Suppressor macrophage treated with lipopolysaccharide for 1 hour (primary cell): ENCODE data around the gene MICALL2.

Experiments used
- DNase-seq, 3 donors: peaks; one replicate each; pipeline ENCODE4 v3.0.0-alpha.2; 2020 to 2022

The MICALL2 gene

DNA sequence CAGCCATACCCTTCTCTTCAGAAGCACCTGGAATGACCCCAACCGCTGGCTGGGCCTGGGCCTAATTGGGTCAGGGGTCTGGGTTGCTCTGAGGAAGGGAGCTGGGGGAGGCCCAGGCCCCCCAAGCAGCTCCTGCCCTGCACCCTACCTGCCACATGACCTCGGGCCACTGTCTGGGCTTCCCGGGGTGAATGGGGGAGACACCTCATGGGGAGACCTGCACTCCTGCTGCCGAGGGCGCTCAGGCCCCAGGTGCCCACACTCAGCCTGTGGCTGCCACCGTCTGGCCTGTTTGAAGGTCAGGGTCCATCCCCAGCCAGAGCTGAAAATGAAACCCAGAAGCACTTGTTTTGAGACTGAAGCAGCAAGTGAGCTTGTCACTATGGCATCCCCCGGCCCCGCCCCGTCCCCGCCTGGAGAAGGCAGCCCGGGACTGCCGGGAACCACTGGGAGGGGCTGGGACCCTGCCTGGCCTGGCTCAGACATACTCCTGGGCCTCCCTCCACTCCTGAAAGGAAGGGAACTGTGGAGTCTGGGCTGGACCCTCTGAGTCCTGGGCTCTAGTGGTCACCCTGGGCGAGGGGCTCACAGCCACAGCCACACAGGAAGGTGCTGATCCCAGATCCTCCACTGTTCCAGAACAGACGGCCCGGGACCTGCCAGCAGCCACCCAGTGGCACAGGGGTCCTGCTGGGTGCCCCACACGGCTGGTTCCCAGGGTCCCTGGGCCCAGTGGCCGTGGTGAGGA is 7.4 kb upstream of the MICALL2 start:
- no peak for DNase-seq

DNA sequence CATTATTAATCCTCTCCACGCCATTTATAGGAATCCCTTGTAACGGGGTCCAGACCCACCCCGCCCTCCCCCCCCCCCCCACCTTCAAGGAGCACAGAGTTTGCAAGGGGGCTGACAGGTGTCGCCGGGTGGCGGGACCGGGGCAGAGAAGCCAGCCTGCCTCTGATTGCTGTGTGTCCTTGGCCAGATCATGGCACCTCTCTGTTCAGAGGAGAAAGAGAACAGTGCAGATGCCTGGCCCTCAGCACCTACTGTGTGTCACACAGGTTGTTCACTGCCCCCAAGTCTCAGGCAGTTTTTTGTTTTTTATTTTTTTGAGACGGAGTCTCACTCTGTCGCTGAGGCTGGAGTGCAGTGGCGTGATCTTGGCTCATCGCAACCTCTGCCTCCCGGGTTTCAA is 5.4 kb upstream of the MICALL2 start:
- no peak for DNase-seq

DNA sequence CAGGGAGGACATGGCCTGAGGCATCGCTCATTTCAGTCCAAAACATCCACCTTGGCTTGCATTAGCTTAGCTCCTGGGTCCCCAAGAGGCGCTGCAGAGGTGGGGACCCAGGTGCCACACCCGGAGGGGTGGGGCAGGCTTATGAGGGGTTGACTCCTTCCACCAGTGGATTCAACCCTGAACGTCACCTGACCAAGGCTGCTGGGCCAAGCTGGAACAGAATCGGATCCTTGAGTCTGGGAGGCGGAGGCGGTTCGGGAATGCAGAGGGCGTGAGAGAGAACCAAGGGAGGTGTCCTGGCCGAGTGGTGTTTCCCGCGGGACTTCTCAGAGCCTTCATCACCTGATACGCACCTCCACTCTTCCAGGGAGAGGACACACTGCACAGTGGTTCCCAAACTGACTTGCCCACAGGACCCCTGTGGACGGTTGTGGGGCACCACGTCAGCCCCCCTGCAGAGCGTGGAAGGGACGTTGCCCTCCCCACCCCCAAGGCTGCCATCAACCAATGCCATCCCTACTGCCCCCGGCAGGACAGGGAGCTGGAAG is 4.5 kb upstream of the MICALL2 start:
- DNase-seq, result no peak

DNA sequence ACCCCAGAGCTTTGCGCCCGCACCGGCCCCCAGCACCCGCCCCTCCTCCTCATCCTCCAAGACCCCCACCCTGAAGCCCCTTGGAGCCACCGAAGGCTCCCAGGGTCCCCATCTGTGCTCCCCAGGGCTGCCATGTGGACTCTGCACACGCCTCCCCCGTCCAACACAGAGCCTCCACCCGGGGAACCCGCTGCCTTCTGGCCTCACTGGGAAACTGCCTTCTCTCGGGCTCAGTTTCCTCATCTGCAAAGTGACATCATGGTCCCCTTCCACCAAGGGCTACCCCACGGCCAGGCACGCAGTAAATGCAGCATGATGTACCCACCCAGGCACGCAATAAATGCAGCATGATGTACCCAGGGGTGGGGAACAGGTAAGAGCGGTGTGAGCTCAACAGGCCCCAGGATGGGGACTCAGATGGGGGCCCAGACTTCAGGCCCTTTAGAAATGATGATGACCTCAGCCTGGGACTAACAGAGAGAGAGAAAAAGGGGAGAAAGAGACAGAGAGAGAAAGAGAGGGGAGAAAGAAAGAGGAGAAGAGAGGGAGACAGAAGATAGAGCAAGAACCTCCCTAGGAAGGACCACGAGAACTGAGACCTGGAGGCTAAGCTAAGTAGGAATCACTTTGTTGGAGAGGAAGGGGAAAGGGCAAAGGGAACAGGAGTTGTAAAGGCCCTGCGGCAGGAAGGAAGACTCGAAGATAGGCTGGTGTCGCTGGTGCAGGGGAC is 2.5 kb upstream of the MICALL2 start:
- DNase-seq, result peak; percentile 30 to 50 (median 44)

GRCh38 chr7:1460821-1461645 is 1.8 kb upstream of the MICALL2 start:
- peak; percentile 86 to 93 (median 88) for DNase-seq

GRCh38 chr7:1459920-1460820 is 900 bp upstream of the MICALL2 start:
- DNase-seq, result peak; percentile 79 to 89 (median 85)

DNA sequence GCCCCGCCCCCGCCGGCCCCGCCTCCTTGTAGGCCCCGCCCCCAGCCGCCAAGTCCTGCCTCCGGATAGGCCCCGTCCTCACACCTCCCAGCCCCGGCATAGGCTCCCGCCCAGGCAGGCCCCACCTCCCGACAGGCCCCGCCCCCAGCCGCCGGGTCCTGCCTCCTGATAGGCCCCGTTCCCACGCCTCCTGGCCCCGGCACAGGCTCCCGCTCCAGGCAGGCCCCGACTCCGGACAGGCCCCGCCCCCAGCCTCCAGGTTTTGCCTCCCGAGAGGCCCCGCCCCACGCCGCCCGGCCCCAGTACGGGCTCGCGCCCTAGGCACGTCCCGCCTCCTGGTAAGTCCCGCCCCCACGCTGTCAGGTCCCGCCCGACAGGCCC is 232 bp upstream of the MICALL2 start:
- peak; percentile 99 to 100 (median 100) for DNase-seq

DNA sequence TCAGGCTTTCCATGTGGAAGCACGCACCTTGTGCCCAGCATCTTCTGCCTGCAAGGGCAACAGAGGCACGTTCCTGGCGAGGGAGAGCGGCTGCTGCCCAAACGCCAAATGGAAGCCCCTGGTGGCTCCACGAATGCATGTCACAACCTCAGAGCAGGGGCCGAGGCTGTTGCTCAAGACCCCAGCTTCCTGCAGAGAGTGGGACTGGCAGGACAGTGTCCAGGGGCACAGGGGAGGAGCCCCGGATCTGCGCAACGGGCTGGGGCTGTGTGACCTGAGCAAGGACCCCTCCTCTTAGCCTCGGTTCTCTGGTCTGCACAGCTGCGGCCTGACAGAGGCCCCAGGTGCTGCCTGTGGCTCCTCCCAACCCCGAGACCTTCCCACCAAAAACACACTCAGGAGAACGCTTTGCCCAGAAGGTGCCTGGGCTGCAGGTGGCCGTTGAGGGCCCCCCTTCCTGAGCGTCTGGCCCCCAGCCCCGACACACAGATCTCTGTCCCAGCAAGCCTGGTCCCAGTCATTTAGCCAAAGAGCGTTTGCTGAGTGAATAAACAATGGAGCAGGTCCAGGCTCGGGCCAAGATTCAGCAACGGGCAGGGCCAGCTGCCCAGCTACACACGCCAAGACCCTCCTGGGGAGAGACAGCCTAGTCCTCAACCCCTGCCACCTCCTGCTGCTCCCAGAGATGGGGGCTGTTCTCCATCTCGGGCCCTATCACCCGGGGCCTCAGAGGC is 1.2 kb downstream of the MICALL2 start:
- peak in 1 of 3 donors; percentile 19 for DNase-seq

GRCh38 chr7:1457059-1457948 is 2.0 kb downstream of the MICALL2 start:
- DNase-seq, result peak in 2 of 3 donors; percentile 31 to 40

DNA sequence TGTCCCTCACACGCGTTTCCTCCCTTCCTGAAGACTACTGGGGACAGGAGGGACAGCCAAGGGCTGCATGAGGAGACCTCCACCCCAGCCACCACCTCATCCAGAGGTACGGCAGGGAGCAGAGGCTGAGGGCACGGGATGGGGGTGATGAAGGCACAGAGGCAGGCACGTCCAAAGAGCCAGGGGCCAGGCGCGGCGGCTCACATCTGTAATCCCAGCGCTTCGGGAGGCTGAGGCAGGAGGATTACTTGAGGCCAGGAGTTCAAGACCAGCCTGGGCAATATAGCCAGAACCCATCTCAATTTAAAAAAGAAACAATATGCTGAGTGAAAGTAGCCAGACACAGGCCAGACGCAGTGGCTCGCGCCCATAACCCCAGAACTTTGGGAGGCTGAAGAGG is 3.3 kb downstream of the MICALL2 start:
- no peak for DNase-seq

DNA sequence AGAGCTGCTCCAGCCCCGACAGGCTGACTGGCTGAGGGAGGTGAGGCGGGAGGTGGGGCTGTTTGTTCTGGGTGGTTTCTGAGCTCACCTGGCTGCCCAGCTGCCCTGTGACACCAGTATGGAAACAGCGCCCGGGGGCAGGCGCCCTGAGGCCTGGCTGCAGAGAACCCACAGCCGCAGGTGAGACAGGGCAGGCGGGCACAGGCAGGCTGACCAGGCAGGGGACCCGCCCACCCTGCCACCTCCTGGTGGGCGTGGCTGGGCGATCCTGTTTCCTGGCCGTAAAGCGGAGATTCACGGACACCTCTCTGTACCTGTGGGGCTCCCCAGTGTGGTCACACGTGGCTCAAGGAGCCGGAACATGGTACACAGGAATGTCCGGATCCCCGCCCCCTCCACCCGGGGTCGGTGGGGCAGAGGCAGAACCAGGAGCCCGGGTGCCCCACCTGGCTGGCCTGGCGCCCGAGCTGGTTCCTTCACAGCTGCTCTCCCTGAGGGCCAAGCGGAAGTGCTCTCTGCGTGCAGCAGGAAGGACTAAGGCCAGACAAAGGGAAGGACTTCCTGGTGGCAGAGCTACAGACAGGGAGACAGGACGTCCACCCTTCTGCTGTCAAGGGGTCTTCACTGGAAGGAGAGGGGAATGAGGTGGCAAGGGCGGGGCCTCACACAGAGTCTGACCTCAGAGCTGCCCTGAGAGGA is 3.9 kb downstream of the MICALL2 start:
- DNase-seq, result no peak

- DNase-seq, result no peak
These were observed 4.7 kb downstream of the MICALL2 start for GRCh38 chr7:1454542-1454941.

GRCh38 chr7:1452205-1452604 is 7.1 kb downstream of the MICALL2 start:
- no peak for DNase-seq

GRCh38 chr7:1450987-1451386 is 8.3 kb downstream of the MICALL2 start:
- DNase-seq, result no peak

DNA sequence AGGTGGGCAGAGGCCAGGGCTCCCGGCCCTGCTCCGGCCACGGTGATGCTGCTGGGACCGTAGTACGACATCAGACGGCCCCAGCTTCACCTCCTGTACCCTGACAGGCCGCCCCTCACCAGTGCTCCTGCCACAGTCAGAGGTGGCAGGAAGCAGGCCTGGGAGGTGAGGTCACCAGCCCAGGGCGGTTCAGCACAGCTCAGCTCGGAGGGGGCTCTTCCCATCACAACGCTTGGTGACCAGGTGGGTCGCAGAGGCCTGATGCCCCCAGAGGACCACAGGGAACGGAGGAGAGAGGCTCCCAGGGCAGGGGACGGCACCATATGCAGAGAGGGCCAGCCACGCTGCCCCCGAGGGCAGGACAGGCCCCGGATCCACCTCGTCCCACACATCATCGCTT is 8.8 kb downstream of the MICALL2 start:
- DNase-seq, result no peak

DNA sequence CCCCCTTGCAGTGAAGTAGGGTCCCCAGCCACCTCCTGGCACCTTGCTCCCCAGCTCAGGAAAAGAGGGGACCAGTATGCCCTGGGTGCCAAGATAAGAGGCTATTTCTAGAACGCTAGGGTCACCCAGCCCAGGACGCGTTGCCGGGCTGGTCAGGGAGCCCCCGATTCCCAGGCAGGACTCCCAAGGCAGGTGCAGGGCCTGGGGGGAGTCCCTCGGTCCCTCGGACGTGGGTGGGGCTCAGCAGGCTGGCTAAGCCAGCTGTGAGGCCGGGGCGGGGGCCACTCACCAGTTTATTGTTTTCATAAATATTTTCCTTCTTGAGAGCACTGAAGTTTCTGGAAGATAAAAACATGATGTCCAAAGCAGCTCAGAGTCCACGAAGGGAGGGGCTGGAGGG is 9.3 kb downstream of the MICALL2 start:
- no peak for DNase-seq

DNA sequence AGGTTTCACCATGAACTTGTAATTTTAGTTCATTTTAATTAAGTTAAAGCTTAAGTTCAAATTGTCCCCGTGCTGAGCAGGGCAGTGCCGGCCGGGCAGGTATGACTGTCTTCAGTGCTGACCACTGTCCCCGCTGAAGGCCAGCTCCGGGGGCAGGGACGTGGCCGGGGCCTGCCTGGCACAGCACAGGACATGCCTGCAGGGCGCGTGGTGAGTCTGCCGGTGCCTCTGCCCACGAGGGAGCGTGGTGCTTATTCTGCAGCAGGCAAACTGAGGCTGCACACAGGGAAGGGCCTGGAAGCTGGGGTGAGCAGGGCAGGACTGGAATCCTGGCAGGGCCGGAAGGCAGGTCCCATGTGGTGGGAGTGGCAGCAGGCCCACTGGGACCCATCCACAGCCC is 9.8 kb downstream of the MICALL2 start:
- no peak for DNase-seq

- DNase-seq, result no peak
These were observed 10.3 kb downstream of the MICALL2 start for GRCh38 chr7:1448958-1449357.

- peak in 2 of 3 donors; percentile 32 to 42 for DNase-seq
These were observed 11.6 kb downstream of the MICALL2 start for GRCh38 chr7:1447551-1448244.
